GM23248 (cell line): ENCODE data around the gene GOLGA7B.

Experiments
- EZH2 ChIP-seq: fragments of 200-600 bp; sonication (generic); IDR thresholded peaks from 2 replicates; pipeline ENCODE4 v1.6.1; 2018; ENCODE audit warnings: antibody characterized with exemption, mild to moderate bottlenecking; ENCODE audit not compliant: insufficient read depth, poor library complexity, severe bottlenecking
- EZH2phosphoT487 ChIP-seq: fragments of 200-600 bp; sonication (generic); IDR thresholded peaks from 2 replicates; pipeline ENCODE4 v1.6.1; 2018; ENCODE audit warnings: antibody characterized with exemption, moderate library complexity, mild to moderate bottlenecking, low read depth; ENCODE audit not compliant: insufficient read depth

- TF ChIP-seq EZH2phosphoT487 (no peak), EZH2 (no peak)
Measured at GRCh38 chr10:97812696-97813095, 36.9 kb upstream of the GOLGA7B start.
